ENCODE measurements around the gene PAFAH2. TPM values are rescaled to one million over a fixed set of nuclear protein-coding genes. Genes with fewer than 3 reads are reported as not detected.
"Not testable (repeated sequence)": the region's sequence is repeated elsewhere in the genome, so short reads cannot be mapped to it uniquely, and the experiment has no call there.

PAFAH2 gene
- total and polyA plus RNA-seq, 2 donors from 2014 or later, result 21.0 to 23.5 TPM

GRCh38 chr1:25987951-25988350 is 9.9 kb downstream of the PAFAH2 start:
- intact Hi-C loops (cut with DNase I), result no loop called here
- no peak for FAIRE-seq
- H3K36me3 ChIP-seq (ENCODE audit: control insufficient read depth in 2 of 3, insufficient read depth in 3 of 3, low read length in 3 of 3), result peaks cover 0 to 22% (median 6%) of the 10 kb centered on the region in 3 donors

GRCh38 chr1:25986773-25987172 is 11.1 kb downstream of the PAFAH2 start:
- H3K4me3 ChIP-seq (ENCODE audit: low read length in 3 of 3); H3K27ac ChIP-seq (ENCODE audit: low read depth in 2 of 2, low read length in 2 of 2); H3K4me1 ChIP-seq (ENCODE audit: control insufficient read depth in 2 of 3, insufficient read depth in 2 of 3, low read depth in 1 of 3, low read length in 3 of 3); DNase-seq; H3K27me3 ChIP-seq (ENCODE audit: control insufficient read depth, insufficient read depth, low read length); H3K9me3 ChIP-seq (ENCODE audit: control insufficient read depth in 2 of 3, insufficient read depth in 1 of 3, low read length in 3 of 3); H3K9ac ChIP-seq (ENCODE audit: low read length in 3 of 3); intact Hi-C loops (cut with DNase I); FAIRE-seq: not testable (repeated sequence)
- peaks cover 2 to 34% (median 12%) of the 10 kb centered on the region in 3 donors for H3K36me3 ChIP-seq (ENCODE audit: control insufficient read depth in 2 of 3, insufficient read depth in 3 of 3, low read length in 3 of 3)

More at GRCh38 chr1:25987951-25988350, 9.9 kb downstream of the PAFAH2 start:
- no peaks in the 10 kb centered on the region for H3K4me1 ChIP-seq (ENCODE audit: control insufficient read depth in 2 of 3, insufficient read depth in 2 of 3, low read depth in 1 of 3, low read length in 3 of 3)
- TF ChIP-seq CTCF (IDR thresholded peaks at IDR 0.05; ENCODE audit: borderline replicate concordance, extremely low read depth, insufficient read depth), result no peak
- no peak for DNase-seq
- no peak overlapping the region for H3K4me3 ChIP-seq (ENCODE audit: low read length in 3 of 3)
- no peak overlapping the region for H3K9ac ChIP-seq (ENCODE audit: low read length in 3 of 3)
- H3K27ac ChIP-seq (ENCODE audit: low read depth in 2 of 2, low read length in 2 of 2), result no peak overlapping the region
- H3K27me3 ChIP-seq (ENCODE audit: control insufficient read depth, insufficient read depth, low read length), result no peaks in the 10 kb centered on the region
- no peaks in the 10 kb centered on the region for H3K9me3 ChIP-seq (ENCODE audit: control insufficient read depth in 2 of 3, insufficient read depth in 1 of 3, low read length in 3 of 3)

- Histone ChIP-seq H3K27me3 (ENCODE audit: control insufficient read depth, insufficient read depth, low read length) (no peaks in the 10 kb centered on the region), H3K36me3 (ENCODE audit: control insufficient read depth in 2 of 3, insufficient read depth in 3 of 3, low read length in 3 of 3) (peaks cover 2 to 38% (median 14%) of the 10 kb centered on the region in 3 donors), H3K4me1 (ENCODE audit: control insufficient read depth in 2 of 3, insufficient read depth in 2 of 3, low read depth in 1 of 3, low read length in 3 of 3) (no peaks in the 10 kb centered on the region), H3K4me3 (ENCODE audit: low read length in 3 of 3) (no peak overlapping the region), H3K9ac (ENCODE audit: low read length in 3 of 3) (no peak overlapping the region), H3K27ac (ENCODE audit: low read depth in 2 of 2, low read length in 2 of 2) (no peak overlapping the region), H3K9me3 (ENCODE audit: control insufficient read depth in 2 of 3, insufficient read depth in 1 of 3, low read length in 3 of 3) (no peaks in the 10 kb centered on the region)
- no peak for DNase-seq
- no peak for TF ChIP-seq CTCF (IDR thresholded peaks at IDR 0.05; ENCODE audit: borderline replicate concordance, extremely low read depth, insufficient read depth)
- FAIRE-seq, result no peak
- intact Hi-C loops (cut with DNase I), result no loop called here
These were observed 12.2 kb downstream of the PAFAH2 start for GRCh38 chr1:25985670-25986069.

- H3K36me3 ChIP-seq (ENCODE audit: control insufficient read depth in 2 of 3, insufficient read depth in 3 of 3, low read length in 3 of 3), result peaks cover 2 to 38% (median 14%) of the 10 kb centered on the region in 3 donors
These were observed 12.7 kb downstream of the PAFAH2 start for GRCh38 chr1:25985171-25985570.

More at GRCh38 chr1:25985171-25985570, 12.7 kb downstream of the PAFAH2 start:
- intact Hi-C loops (cut with DNase I), result no loop called here
- no peak for DNase-seq
- Histone ChIP-seq H3K4me3 (ENCODE audit: low read length in 3 of 3) (no peak overlapping the region), H3K9ac (ENCODE audit: low read length in 3 of 3) (no peak overlapping the region), H3K4me1 (ENCODE audit: control insufficient read depth in 2 of 3, insufficient read depth in 2 of 3, low read depth in 1 of 3, low read length in 3 of 3) (no peaks in the 10 kb centered on the region), H3K9me3 (ENCODE audit: control insufficient read depth in 2 of 3, insufficient read depth in 1 of 3, low read length in 3 of 3) (no peaks in the 10 kb centered on the region), H3K27me3 (ENCODE audit: control insufficient read depth, insufficient read depth, low read length) (no peaks in the 10 kb centered on the region), H3K27ac (ENCODE audit: low read depth in 2 of 2, low read length in 2 of 2) (no peak overlapping the region)
- no peak for TF ChIP-seq CTCF (IDR thresholded peaks at IDR 0.05; ENCODE audit: borderline replicate concordance, extremely low read depth, insufficient read depth)
- no peak for FAIRE-seq

Measured in kidney (tissue), 14 donors.